Ectodermal cell (in vitro differentiated cells): ENCODE measurements around the gene WDFY3.

ENCODE experiments used
- H3K27ac ChIP-seq: 2 replicates; pipeline ENCODE4 v1.7.0; 2013; ENCODE audit warnings: mild to moderate bottlenecking, low read depth, low read length; ENCODE audit not compliant: insufficient read depth, poor library complexity, severe bottlenecking
- H3K27me3 ChIP-seq: 2 replicates; pipeline ENCODE4 v1.7.0; 2013; ENCODE audit warnings: mild to moderate bottlenecking, low read length; ENCODE audit not compliant: insufficient read depth, control insufficient read depth, poor library complexity, severe bottlenecking
- H3K36me3 ChIP-seq: one replicate; pipeline ENCODE4 v1.7.0; 2013; ENCODE audit warnings: low read length; ENCODE audit not compliant: control insufficient read depth, insufficient read depth
- H3K4me1 ChIP-seq: one replicate; pipeline ENCODE4 v1.7.0; 2013; ENCODE audit warnings: low read length; ENCODE audit not compliant: control insufficient read depth, insufficient read depth
- H3K4me3 ChIP-seq: 2 replicates; pipeline ENCODE4 v1.7.0; 2013; ENCODE audit warnings: low read depth, low read length, control low read depth; ENCODE audit not compliant: insufficient read depth
- H3K9me3 ChIP-seq: 2 replicates; pipeline ENCODE4 v1.7.0; 2013; ENCODE audit warnings: mild to moderate bottlenecking, low read length, moderate library complexity; ENCODE audit not compliant: control insufficient read depth
- WGBS, 2 experiments: methylation state at CpG; one replicate each; pipeline ENCODE4 v1.1.7; 2013; ENCODE audit warnings: missing lambda C conversion rate in 2 of 2; 5-methylcytosine and 5-hydroxymethylcytosine counted together

The WDFY3 gene

GRCh38 chr4:84708406-84709135, 257.9 kb downstream of the WDFY3 start:
- H3K36me3 ChIP-seq = peaks cover 3% of the 10 kb centered on the region
- H3K4me3 ChIP-seq = no peak overlapping the region
- H3K9me3 ChIP-seq = no peaks in the 10 kb centered on the region
- 92 to 97% methylated on average over 5 to 6 of the region's 6 CpGs for WGBS, 2 experiments
- peaks cover 6% of the 10 kb centered on the region for H3K4me1 ChIP-seq
- no peaks in the 10 kb centered on the region for H3K27me3 ChIP-seq
- H3K27ac ChIP-seq = no peak overlapping the region

GRCh38 chr4:84706286-84706685, 260.2 kb downstream of the WDFY3 start:
- no peaks in the 10 kb centered on the region for H3K27me3 ChIP-seq
- H3K4me3 ChIP-seq = no peak overlapping the region
- peaks cover 8% of the 10 kb centered on the region for H3K36me3 ChIP-seq
- H3K27ac ChIP-seq = no peak overlapping the region
- H3K9me3 ChIP-seq = no peaks in the 10 kb centered on the region
- WGBS, 2 experiments = 91 to 94% methylated on average over 2 of the region's 2 CpGs
- peaks cover 6% of the 10 kb centered on the region for H3K4me1 ChIP-seq

- no peaks in the 10 kb centered on the region for H3K4me1 ChIP-seq
- no peak overlapping the region for H3K4me3 ChIP-seq
- H3K36me3 ChIP-seq = peaks cover 15% of the 10 kb centered on the region
- H3K27me3 ChIP-seq = no peaks in the 10 kb centered on the region
- H3K27ac ChIP-seq = no peak overlapping the region
- no peaks in the 10 kb centered on the region for H3K9me3 ChIP-seq
- 92% methylated on average over 4 to 6 of the region's 6 CpGs for WGBS, 2 experiments
These were observed 267.4 kb downstream of the WDFY3 start for GRCh38 chr4:84699001-84699671.

GRCh38 chr4:84697615-84698201, 268.8 kb downstream of the WDFY3 start:
- no peaks in the 10 kb centered on the region for H3K27me3 ChIP-seq
- H3K4me3 ChIP-seq = no peak overlapping the region
- H3K36me3 ChIP-seq = peaks cover 8% of the 10 kb centered on the region
- no peak overlapping the region for H3K27ac ChIP-seq
- 83 to 88% methylated on average over 1 of the region's 4 CpGs for WGBS, 2 experiments
- H3K9me3 ChIP-seq = no peaks in the 10 kb centered on the region
- no peaks in the 10 kb centered on the region for H3K4me1 ChIP-seq

DNA sequence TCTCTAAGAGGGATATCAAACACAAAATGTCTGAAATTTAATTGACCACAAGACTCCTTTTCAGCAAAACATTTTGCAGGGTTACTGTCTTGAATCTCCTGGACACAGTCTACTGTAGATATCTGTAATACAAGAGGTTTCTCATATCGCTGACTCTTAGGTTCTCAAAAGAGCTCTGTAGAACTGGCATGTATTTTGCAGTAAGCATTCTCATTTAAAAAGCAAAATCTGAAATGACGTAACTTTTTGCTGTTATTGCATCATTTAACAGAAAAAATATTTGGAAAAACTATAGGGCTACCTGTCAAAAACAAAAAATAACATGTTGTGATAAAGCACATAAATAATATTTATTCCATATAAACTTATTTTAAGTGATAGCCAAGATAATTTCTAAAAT, 269.3 kb downstream of the WDFY3 start:
- Histone ChIP-seq H3K9me3 (no peaks in the 10 kb centered on the region), H3K27ac (no peak overlapping the region), H3K4me1 (no peaks in the 10 kb centered on the region), H3K27me3 (no peaks in the 10 kb centered on the region), H3K36me3 (peaks cover 8% of the 10 kb centered on the region), H3K4me3 (no peak overlapping the region)
- 98 to 100% methylated on average over 1 to 2 of the region's 2 CpGs for WGBS, 2 experiments

DNA sequence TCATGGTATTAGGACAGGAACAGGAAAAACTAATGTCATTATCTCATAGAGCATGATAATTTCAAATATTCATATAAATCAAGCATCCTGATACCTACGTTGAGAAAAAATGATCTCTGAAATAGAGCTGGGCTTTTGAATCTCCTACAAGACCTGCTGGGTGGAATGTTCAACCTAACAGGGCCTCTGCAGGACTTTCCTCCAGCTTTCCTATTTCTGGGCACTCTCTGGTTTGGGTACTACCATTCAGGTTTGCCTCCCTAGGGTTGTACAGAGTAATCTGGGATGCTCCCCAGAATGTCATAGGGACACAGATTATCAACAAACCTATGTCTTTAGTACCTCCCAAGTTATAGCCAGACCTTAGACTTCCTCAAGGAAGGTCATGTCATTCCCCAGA, 274.7 kb downstream of the WDFY3 start:
- WGBS, 2 experiments = 90 to 91% methylated on average over 1 of the region's 1 CpG
- no peak overlapping the region for H3K27ac ChIP-seq

GRCh38 chr4:84691170-84691691, 275.3 kb downstream of the WDFY3 start:
- Histone ChIP-seq H3K9me3 (no peaks in the 10 kb centered on the region), H3K27me3 (no peaks in the 10 kb centered on the region), H3K4me1 (no peaks in the 10 kb centered on the region), H3K36me3 (peaks cover 4% of the 10 kb centered on the region), H3K27ac (no peak overlapping the region), H3K4me3 (no peak overlapping the region)
- 94 to 96% methylated on average over 1 of the region's 1 CpG for WGBS, 2 experiments

More for the DNA sequence above, 274.7 kb downstream of the WDFY3 start:
- no peaks in the 10 kb centered on the region for H3K4me1 ChIP-seq
- H3K27me3 ChIP-seq = no peaks in the 10 kb centered on the region
- no peak overlapping the region for H3K4me3 ChIP-seq
- H3K36me3 ChIP-seq = peaks cover 4% of the 10 kb centered on the region
- H3K9me3 ChIP-seq = no peaks in the 10 kb centered on the region

DNA sequence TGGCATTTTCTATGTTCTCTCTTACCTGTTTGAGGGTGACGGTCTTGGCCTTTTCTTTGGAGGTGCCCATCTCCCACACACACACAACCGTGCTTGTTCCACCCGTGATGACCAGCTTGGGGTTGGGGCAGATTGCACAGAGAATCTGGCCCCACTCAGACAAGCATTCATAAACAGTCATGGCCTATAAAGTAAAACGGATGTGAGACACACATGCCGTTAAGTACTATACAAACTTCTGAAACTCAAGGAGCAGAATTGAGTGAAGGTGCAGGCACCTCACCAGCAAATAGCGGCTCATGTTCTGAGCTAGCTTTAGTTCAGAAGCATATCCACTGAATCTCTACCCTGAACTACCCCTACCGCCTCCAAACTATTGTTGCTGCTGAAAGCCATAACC, 276.0 kb downstream of the WDFY3 start:
- H3K27me3 ChIP-seq = no peaks in the 10 kb centered on the region
- no peak overlapping the region for H3K4me3 ChIP-seq
- H3K27ac ChIP-seq = no peak overlapping the region
- no peaks in the 10 kb centered on the region for H3K9me3 ChIP-seq
- peaks cover 5% of the 10 kb centered on the region for H3K36me3 ChIP-seq
- no peaks in the 10 kb centered on the region for H3K4me1 ChIP-seq
- 93 to 97% methylated on average over 7 of the region's 7 CpGs for WGBS, 2 experiments

GRCh38 chr4:84689197-84689596, 277.3 kb downstream of the WDFY3 start:
- Histone ChIP-seq H3K36me3 (peaks cover 6% of the 10 kb centered on the region), H3K27ac (no peak overlapping the region), H3K4me3 (no peak overlapping the region), H3K9me3 (no peaks in the 10 kb centered on the region), H3K4me1 (no peaks in the 10 kb centered on the region), H3K27me3 (no peaks in the 10 kb centered on the region)

- Histone ChIP-seq H3K9me3 (no peaks in the 10 kb centered on the region), H3K4me1 (no peaks in the 10 kb centered on the region), H3K4me3 (no peak overlapping the region), H3K27me3 (no peaks in the 10 kb centered on the region), H3K36me3 (peaks cover 8% of the 10 kb centered on the region), H3K27ac (no peak overlapping the region)
- 95 to 98% methylated on average over 5 of the region's 5 CpGs for WGBS, 2 experiments
These were observed 277.9 kb downstream of the WDFY3 start for GRCh38 chr4:84688605-84689004.
